ENCODE measurements around the gene CDC42BPA.

Gene CDC42BPA

DNA sequence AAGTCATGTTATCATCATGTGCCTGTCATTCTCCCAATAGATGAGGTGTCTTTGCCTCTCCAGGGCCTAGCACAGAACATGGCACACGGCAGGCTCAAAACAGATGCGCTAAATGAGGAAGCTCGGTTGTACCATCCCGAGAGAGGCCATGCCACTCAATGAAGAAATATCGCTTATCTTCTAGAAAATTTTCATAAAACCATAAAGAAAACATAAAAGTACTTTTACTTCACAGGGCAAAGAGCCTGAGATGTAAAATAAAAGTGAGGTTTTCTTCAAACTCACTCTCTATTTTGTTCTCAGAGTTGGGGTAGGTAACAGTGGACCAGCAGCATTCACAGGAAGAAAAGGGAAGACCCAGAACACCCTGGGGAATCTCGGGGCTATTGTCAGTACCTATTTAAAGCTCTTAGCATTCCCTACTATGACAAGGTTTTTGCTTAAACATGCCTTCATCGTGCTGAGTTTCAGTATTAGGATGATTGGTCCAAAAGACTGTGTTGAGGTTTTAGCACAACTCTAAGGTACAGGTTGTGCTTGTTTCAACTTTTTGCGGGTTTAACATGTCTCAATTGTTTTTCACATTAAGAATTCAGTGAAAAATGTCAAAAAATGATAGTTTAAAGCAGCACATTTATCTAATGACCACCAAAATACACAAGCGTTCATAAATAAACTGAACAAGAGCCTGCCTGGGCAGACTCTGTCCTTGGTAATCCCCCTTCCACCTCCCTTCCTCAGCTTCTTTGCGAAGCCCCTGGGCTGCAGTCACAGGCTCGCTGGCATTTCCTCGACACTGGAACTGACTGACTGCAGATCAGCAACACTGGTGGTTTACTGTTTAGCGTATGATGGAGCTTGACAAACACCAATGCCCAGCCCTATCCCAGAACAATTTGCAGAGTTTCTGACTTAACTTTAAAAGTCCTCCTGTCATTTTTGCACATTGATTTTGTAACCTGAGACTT, 322.6 kb downstream of the CDC42BPA start:
- no peak for DNase-seq (ENCODE audit: low read depth, low spot score)

DNA sequence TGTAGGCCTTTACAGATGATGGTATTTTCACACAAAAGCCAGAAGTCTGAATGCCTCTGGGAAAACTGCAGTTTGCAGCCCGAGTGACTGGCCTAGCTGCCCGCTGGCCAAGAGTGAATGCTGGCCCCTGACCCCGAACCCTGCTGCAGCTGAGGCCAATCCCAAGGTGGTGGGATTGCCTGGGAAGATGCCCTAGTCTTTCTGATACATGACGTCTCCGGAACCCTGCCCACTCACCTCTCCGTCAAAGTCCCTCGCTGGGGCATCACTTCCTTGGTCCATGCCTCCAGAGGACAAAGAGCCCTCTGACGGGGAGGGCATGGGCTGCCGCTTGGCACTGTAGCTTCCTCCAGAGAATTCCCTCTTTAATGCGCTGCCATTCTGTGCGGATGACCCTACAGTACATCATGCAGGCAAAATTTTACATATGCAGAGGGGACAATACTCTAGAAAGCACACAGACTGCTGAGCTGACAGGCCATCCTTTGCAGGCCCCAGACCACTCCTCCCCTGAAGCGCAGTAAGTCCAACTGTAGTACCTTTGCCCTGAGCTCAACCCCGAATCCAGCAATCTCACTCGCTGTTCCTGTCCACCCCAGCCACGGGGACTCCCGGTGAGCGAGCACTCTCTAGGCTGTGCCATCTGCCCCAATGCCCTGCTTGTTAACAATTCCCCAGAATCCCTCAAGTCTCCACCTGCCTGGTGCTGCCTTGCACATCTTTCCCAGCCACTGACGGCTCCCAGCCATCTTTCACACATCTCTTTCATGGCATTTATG, 323.5 kb downstream of the CDC42BPA start:
- DNase-seq (ENCODE audit: low read depth, low spot score): no peak

DNA sequence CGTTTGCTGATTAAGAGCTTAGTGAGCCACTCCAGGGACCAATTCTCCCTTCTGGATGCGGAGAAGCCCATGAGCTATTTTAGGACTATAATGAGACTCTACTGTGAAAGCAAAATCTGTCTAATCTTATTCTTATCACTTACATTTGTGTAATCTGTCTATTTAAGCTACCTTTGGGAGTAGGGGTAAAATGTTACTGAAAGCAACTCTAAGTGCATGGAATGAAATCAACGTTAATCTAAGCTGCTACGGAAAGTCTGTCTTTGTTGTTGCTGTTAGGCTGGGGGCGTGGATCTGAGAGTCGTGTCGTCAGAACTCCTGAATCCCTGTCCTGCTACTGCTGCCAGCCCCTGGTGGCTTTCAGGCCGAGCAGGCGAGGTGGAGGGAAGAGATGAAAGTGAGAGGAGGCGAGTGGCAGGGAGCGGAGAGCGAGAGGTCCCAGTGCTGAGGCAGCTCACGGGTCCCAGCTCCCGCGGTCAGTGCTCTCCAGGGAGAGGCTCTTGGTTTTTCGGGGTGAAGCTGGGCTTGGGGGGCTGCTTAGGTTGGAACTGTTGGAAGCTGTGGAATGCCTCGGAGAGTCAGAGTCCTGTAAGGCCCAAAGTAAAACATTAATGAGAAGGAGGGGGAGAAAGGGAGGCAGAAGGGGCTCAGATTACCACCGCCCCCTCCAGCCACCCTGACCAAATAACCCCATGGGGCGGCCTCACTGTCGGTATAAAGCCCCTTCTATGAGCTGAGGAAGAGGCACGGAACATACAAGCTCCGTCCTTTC, 324.3 kb downstream of the CDC42BPA start:
- no peak for DNase-seq (ENCODE audit: low read depth, low spot score)

DNA sequence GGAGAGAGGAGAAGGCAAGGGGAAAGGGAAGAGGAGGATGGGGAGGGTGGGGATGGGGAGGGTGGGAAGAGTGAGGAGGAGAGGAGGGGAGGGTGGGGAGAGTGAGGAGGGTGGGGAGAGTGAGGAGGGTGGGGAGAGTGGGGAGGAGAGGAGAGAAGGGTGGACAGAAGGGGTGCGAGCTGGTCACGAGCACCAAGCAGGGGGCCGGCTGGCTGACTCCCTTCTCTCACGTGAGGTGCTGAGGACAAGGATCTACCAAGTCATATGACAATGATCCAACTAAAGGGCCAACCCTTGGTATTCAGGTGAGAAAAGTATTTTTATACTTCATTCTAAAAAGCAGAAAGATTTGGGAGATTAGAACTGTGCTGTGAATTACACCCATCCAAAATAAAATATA, 326.4 kb downstream of the CDC42BPA start:
- DNase-seq (ENCODE audit: low read depth, low spot score): no peak

DNA sequence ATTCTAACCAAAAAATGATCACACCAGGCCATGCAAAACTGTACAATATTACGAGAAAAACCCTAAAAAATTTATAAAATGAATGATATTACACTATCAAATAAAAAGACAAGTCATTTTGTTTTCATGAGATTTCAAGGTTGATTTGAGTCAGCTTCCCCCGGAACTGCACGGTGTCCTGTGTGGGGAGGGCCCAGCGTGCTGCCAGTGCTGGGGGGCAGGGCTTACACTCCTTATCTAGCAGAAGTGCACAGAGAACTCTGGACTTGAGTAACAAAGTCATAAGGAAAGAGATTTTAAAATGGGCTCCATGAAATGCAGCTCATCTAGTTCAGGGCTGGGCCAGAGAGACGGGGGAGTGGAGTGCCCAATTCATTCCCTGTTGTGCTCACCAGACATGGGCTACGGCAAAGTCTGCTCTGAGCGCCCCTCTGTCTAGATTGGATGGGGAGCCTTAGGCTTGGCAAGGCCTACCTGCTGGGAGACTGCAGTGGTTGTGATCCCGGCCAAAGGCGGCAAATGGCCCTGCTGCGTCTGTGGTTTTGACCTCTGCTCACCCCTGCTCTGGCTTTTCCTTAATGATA, 328.1 kb downstream of the CDC42BPA start:
- DNase-seq (ENCODE audit: low read depth, low spot score): no peak

DNA sequence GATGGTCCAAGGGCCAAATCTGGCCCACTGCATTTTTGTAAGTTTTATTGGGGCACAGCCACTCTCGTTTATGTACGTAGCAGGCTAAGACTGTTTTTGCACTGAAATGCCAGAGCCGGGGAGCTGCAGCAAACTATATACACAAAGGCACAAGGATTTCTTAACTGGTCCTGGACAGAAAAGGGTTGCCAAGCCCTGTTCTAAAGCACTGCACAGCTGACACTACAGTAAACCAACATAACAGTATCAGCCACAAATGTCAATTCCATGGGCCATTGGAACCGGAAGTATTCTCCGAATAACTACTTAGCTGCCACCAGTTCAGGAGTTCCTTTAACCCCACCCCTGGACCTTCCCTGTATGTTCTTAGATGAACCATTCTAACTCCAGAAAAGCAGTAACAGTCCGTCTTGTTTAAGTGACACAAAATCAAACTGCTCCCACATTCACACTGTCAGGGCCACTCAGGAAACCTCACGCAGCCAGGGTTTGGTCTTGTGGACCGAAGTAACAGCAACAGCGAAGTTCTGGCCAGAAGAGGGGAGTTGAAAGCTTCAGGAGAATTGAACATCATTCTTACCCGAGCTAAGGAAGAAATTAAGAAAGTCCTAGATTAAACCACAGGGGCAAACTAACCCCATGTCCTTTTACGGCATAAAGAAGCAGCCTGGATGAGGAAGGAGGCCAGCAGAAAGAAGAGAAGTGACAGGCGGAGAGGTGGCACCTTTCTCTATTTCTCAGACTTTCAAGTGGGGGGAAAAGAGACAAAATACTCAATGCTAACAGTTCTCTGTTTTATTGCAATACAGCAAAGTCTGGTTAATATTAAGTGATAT, 329.0 kb downstream of the CDC42BPA start:
- no peak for DNase-seq (ENCODE audit: low read depth, low spot score)

DNA sequence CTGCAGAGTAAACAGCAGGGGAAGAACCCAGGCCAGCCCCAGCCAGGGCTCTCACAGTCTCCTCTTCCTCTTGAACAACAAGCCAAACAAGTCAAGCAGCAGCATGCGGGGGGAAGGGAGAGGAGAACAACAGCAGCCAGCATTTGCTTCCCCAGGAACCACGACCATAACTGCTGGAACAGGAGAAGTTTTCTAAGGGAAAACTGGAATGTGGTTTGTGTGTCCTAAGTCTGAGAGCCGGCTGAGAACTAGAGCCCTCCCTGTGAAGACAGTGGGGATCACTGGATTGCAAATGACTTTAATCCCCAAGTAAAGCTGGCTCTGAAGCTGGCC, 330.0 kb downstream of the CDC42BPA start:
- DNase-seq (ENCODE audit: low read depth, low spot score): no peak

DNA sequence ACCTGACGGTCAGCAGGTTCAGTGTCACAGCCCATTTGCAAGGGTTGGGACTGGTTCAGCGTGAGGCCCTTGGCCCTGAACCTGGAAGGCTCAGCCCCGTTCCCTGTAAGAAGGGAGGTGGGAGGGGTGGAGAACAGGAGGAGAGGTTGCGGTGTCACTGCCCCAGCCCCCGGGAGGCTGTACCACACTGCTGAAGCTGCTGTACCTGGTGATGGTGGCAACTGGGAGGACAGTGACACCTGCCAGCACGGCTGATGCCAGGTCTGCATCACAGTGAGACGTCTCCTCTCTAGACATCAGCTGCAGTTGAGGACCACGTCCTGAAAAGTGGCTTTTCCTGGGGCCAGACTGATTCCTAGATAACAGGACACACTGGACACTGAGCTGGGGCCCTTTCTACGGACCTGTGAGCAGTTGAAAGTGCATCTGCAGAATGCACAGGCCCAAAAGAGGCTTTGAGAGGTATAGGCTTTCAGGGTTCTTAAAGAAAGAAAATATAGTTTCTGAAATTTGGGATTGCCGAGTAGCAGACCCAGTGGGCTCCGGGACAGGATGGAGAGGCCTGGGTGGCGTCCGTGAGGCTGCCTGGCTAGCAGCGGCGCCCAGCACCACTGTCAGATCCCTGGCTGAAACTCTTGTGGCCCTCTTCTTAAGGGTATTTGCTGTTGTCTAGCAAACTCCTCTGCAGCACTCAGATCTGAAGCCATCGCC, 330.5 kb downstream of the CDC42BPA start:
- no peak for DNase-seq (ENCODE audit: low read depth, low spot score)

DNA sequence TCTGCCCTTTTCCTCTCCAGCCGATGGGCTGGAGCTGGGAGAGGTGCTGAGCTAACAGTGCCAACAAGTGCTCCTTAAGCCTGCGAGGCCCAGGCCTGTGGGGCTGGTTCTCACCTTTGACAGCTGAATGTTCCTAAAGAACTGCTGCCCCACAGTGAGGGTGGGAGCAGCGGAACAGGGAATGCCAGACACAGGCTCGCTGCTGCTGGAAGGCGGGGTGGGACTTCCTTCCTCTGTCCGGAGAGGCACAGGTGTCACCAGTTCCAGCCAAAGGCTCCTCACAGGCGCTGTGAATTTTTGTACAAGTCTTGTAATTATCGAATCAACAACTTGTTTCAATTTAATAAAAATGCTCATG, 331.1 kb downstream of the CDC42BPA start:
- DNase-seq (ENCODE audit: low read depth, low spot score): no peak

DNA sequence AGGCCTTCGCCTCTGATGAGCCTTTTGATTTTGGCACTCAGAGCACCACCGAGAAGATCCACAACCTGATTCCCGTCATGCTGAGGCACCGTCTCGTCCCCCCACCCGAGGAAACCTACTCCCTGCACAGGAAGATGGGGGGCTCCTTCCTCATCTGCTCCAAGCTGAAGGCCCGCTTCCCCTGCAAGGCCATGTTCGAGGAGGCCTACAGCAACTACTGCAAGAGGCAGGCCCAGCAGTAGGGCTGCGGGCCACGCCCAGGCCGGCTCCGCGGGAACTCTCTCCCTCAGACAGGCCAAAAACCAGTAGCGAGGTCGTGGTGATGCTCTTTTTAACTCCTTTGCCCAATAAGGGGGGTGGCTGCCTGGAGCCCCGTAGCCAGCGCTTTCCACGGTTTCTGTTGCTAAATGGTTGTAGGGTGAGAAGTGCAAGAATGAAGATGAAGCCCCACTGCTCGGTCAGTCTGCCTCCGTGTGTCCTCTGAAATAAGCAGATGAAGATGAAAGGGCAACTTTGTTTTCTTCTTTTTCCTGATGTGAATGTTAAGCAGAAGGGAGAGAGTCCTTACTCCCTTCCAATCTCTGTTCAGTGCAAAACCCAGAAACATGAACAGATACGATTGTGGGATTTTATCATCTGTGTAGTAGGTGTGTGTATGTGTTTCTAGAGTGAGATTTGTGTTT, 331.7 kb downstream of the CDC42BPA start:
- no peak for DNase-seq (ENCODE audit: low read depth, low spot score)

DNA sequence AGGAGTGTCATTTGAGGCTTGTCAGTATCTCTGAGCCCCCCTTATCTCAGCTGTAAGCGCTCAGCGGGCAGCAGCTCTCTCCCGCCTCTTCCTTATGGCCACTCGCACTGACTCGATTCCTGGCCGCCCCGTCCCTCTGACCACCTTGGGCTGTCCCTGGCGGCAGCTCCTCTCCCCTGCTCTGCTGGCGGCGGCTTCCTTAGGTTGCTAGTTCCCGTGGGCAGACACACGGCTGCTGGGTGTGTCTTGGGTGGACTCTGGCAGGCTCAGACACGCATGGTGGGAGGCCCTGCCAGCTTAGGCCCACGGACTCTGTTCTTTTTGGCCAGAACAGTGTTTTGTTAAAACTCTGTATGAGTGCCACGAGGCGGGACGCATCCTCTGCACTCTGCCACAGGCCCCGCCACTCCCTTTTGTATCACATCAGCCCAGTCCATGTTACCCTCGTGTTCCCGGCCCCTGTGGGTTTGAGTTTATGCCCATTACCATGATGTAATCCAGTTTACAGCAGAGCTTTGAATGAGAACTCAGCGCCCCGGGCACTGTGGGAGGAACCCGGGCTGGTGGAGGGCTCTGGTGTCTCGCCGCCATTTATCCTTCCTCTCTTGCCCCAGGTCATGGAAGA, 332.3 kb downstream of the CDC42BPA start:
- no peak for DNase-seq (ENCODE audit: low read depth, low spot score)

DNA sequence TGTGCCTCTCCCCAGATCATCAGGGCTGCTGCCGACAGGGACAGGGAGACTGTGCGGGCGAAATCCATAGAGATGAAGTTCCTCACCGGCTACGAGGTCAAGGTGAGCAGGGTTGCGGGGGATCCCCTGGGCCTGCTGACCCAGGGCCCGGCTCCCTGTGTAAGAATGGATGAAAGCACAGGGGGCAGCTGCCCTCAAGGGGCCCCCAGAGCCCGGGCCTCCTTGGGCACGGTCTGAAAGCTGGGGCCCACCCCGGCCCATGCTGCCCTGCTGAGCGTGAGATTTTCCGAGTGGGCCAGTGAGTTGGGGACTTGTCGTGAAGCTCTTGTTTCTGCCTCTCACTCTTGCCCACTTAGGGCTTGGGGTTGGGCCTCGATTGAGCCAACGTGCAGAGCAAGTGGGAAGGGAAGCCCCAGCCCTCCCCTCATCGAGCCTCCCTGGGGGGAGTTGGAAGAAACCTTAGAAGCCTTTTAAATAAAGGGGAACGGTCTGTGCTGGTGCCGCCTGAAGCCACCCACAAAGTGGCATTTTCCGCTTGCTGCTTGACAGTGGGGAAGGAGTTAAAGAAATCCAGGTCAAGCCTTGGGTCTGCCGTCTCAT, 333.0 kb downstream of the CDC42BPA start:
- DNase-seq (ENCODE audit: low read depth, low spot score): no peak

DNA sequence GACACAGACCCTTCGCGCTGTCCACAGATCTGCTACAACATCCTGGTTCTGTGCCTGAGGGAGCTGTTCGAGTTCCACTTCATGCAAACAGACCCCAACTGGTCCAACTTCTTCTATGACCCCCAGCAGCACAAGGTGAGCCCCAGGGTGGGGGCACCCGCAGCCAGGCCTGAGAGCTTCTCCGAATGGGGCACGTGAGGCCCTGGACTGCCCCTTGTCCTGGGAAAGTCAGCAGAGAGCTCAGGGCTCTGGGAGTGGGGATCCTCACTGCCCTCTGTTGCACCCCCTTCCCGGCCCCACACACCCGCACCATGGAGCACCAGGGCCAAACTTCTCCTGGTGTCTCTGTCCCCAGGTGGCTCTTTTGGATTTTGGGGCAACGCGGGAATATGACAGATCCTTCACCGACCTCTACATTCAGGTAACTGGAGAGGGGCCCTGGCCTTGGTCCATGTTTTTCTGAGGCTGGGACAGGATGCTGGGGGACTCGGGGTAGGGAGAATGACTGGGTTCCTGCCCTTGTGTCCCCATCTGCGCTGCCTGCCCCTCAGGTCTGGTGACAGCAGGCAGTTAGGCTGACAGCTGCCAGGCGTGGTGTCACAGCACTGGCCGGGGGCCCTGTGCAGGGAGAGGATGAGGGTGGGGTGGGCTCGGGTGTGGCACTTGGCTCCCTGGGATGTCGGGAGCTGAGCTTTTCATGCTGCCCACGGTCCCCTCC, 333.6 kb downstream of the CDC42BPA start:
- DNase-seq (ENCODE audit: low read depth, low spot score): no peak

DNA sequence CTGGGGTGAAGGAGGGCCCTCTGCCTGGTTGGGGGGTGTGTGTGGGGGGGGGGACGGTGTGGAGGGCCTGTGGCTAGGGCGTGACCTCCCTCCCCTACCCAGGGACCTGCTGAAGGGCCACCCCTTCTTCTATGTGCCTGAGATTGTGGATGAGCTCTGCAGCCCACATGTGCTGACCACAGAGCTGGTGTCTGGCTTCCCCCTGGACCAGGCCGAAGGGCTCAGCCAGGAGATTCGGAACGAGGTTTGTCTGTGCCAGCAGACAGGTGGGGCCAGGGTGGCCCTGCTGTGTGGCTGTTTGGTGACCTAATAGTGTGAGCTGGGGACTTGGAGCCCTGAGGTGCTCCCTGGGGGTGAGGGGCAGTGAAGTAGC, 334.3 kb downstream of the CDC42BPA start:
- DNase-seq (ENCODE audit: low read depth, low spot score): no peak

DNA sequence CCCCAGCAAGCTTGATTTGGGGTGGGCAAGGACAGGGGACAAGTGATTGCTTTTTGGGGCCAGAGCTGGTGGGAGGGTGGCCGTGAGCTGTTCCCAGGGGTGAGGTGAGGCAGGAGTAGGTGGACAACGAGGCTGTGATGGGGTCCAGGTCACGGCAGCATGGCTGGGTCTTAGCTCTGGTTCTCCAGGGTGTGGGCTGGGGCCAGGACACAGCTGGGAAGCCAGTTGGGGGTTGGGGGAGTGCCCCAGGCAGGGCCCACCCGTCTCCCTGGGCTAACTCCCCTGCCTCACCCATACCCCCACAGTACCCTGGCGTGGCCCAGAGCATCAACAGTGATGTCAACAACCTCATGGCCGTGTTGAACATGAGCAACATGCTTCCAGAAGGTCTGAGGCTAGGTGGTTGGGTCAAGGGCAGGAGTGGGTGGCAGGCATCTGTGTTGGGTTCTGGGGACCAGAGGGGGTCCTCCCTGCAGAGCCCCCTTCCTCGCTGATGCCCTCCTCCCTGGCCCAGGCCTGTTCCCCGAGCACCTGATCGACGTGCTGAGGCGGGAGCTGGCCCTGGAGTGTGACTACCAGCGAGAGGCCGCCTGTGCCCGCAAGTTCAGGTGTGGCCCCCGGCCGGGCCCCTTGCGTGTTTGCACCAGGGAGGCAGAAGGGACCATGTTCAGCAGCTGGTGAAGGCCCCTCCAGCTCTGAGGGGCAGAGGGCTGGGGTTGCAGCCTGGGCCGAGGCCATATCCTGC, 334.9 kb downstream of the CDC42BPA start:
- DNase-seq (ENCODE audit: low read depth, low spot score): no peak

DNA sequence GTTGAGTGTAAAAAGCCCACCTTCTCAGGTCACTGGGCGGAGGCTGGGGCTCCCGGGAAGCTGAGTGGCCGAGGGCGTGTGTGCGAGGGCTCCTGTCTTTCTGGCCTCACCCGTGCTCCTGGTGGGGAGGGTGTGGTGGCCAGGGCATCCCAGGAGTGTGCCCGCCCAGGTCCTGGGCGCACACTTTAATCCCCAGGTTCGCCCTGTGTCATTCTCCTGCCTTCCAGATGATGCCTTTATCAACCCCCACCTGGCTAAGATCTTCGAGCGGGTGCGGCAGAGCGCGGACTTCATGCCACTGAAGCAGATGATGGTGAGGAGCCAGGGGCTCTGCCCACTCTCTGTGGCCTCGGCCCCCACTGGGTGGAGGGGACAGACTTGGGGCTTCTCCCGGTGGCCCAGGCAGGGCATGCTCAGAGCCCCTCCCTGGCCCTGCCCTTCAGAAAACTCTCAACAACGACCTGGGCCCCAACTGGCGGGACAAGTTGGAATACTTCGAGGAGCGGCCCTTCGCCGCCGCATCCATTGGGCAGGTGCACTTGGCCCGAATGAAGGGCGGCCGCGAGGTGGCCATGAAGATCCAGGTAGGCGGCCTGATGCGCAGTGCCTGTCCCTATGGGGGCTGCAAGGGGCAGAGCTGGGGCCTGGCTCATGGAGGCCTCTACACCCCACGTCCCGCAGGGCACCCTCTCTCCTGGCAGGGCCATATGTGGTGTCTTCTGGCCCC, 335.7 kb downstream of the CDC42BPA start:
- DNase-seq (ENCODE audit: low read depth, low spot score): no peak

DNA sequence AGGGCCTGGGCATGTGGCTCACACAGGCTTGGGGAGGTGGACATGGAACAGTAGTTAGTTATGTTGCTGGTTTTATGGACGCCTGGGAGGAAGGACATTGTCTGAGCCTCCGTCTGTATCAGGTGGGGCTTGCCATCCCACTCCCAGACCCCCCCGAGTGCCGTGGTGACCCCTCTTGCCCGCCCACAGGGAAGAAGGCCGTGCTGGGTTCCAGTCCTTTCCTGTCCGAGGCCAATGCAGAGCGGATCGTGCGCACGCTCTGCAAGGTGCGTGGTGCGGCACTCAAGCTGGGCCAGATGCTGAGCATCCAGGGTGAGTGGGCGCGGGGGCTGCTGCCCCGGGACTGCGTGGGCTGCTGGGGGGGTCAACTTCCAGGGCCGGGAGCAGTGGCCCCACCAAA, 336.5 kb downstream of the CDC42BPA start:
- DNase-seq (ENCODE audit: low read depth, low spot score): no peak
